Measurements from ENCODE around the gene SMURF2.
"Not testable (repeated sequence)": the region's sequence is repeated elsewhere in the genome, so short reads cannot be mapped to it uniquely, and the experiment has no call there.

Gene SMURF2

GRCh38 chr17:64661976-64662773 lies at the start of gene SMURF2:
Gene SMURF2 (minus strand): TSS chr17:64662307. CDS start chr17:64661880, 427 bp downstream.
- peak; percentile 63 for DNase-seq (ENCODE audit: low read depth)

GRCh38 chr17:64709481-64709880 lies 47.4 kb upstream of the SMURF2 start:
- DNase-seq (ENCODE audit: low read depth) = no peak

- DNase-seq (ENCODE audit: low read depth) = no peak
Observed at GRCh38 chr17:64707050-64707591, 45.0 kb upstream of the SMURF2 start.

GRCh38 chr17:64706224-64707049 lies 44.3 kb upstream of the SMURF2 start:
- no peak for DNase-seq (ENCODE audit: low read depth)

GRCh38 chr17:64702815-64703214 lies 40.7 kb upstream of the SMURF2 start:
- DNase-seq (ENCODE audit: low read depth) = no peak

GRCh38 chr17:64698725-64699124 lies 36.6 kb upstream of the SMURF2 start:
- no peak for DNase-seq (ENCODE audit: low read depth)

GRCh38 chr17:64694207-64694606 lies 32.1 kb upstream of the SMURF2 start:
- DNase-seq (ENCODE audit: low read depth) = no peak

- no peak for DNase-seq (ENCODE audit: low read depth)
Observed at GRCh38 chr17:64692187-64692586, 30.1 kb upstream of the SMURF2 start.

GRCh38 chr17:64689106-64689505 lies 27.0 kb upstream of the SMURF2 start:
- no peak for DNase-seq (ENCODE audit: low read depth)

- DNase-seq (ENCODE audit: low read depth) = no peak
Observed at GRCh38 chr17:64688481-64688880, 26.4 kb upstream of the SMURF2 start.

- no peak for DNase-seq (ENCODE audit: low read depth)
Observed at GRCh38 chr17:64687961-64688360, 25.9 kb upstream of the SMURF2 start.

GRCh38 chr17:64687376-64687775 lies 25.3 kb upstream of the SMURF2 start:
- no peak for DNase-seq (ENCODE audit: low read depth)

GRCh38 chr17:64686705-64687104 lies 24.6 kb upstream of the SMURF2 start:
- DNase-seq (ENCODE audit: low read depth) = no peak

GRCh38 chr17:64685705-64686104 lies 23.6 kb upstream of the SMURF2 start:
- DNase-seq (ENCODE audit: low read depth) = no peak

GRCh38 chr17:64683796-64684195 lies 21.7 kb upstream of the SMURF2 start:
- no peak for DNase-seq (ENCODE audit: low read depth)

- no peak for DNase-seq (ENCODE audit: low read depth)
Observed at GRCh38 chr17:64682261-64683181, 20.4 kb upstream of the SMURF2 start.

GRCh38 chr17:64679710-64680216 lies 17.7 kb upstream of the SMURF2 start:
- no peak for DNase-seq (ENCODE audit: low read depth)

- DNase-seq (ENCODE audit: low read depth) = no peak
Observed at GRCh38 chr17:64676763-64677162, 14.7 kb upstream of the SMURF2 start.

GRCh38 chr17:64670843-64671590 lies 8.9 kb upstream of the SMURF2 start:
- not testable (repeated sequence) for DNase-seq (ENCODE audit: low read depth)

GRCh38 chr17:64667807-64668721 lies 6.0 kb upstream of the SMURF2 start:
- DNase-seq (ENCODE audit: low read depth) = not testable (repeated sequence)

Measured in stimulated activated CD4-positive, alpha-beta T cell treated with anti-CD3 and anti-CD28 coated beads, Interleukin-2, amount 100 ng/mL, for 4 hours (primary cell).